HG03460 (cell line): Measurements from ENCODE around the gene RAB28.
"Not testable (repeated sequence)": the region's sequence is repeated elsewhere in the genome, so short reads cannot be mapped to it uniquely, and the experiment has no call there.

ENCODE experiments used
- ATAC-seq: cut with Tn5 transposase; IDR thresholded peaks from one replicate; pipeline ENCODE4 v1.9.1; 2021; ENCODE audit not compliant: unreplicated experiment

Gene RAB28

GRCh38 chr4:13452927-13453579 is 31.1 kb downstream of the RAB28 start:
- ATAC-seq, result no peak

DNA sequence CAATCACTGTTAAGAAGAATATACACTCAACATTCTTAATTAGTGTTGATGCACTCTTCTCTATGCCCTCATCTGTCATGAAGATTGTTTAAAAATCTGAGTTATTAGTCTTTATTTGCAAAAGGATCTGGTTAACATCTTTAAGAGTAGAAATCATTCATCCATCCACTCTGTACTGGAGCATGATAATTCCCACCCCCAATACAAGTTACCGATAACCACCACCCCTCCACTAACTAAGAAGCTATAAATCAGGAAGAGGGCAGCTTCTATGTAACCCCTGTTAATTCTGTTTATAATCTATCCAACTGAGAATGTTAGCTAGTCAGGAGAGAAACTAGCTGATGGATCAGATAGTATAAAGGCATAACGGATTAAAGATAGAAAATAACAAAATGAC is 34.5 kb downstream of the RAB28 start:
- no peak for ATAC-seq

DNA sequence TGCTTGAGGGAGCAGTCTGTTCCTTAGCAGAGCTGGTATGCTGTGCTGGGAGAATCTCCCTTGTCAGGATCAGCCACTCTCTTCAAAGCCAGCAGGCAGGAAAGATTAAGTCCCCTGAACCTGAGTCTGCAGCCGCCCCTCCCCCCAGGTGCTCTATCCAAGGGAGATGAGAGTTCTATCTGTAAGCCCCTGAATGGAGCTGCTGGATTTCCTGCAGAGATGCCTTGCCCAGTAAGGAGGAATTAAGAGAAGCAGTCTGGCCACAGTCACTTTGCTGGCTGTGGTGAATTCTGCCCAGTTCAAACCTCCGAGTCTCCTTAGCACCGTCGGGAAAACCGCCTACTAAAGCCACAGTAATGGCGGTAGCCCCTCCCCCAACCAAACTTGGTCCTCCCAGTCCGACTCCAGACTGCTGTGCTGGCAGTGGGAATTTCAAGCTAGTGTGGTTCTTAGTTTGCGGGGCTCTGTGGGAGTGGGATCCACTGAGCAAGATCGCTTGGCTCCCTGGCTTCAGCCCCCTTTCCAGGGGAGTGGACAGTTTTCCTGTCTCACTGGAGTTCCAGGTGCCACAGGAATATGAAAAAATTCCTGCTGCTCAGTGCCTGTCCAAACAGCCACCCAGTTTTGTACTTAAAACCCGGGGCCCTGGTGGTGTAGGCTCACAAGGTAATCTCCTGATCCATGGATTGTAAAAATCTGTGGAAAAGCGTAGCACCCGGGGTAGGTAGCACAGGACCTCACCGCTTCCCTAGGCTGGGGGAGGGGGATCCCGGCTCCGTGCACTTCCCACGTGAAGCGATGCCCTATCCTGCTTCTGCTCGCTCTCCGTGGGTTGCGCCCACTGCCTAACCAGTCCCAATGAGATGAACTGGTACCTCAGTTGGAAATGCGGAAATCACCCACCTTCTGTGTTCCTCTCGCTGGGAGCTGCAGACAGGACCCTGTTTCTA is 38.0 kb downstream of the RAB28 start:
- ATAC-seq, result no peak

GRCh38 chr4:13441506-13441905 is 42.6 kb downstream of the RAB28 start:
- no peak for ATAC-seq

DNA sequence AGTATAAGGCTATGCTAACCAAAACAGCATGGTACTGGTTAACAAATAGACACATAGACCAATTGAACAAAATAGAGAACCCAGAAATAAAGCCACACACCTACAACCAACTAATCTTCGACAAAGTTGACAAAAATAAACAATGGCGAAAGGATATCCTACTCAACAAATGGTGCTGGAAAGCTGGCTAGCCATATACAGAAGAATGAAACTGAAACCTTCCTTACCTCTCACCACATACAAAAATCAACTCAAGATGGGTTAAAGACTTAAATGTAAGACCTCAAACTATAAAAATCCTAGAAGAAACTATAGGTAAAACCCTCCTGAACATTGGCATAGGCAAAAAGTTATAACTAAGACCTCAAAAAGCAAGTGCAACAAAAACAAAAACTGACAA is 47.2 kb downstream of the RAB28 start:
- ATAC-seq, result no peak

DNA sequence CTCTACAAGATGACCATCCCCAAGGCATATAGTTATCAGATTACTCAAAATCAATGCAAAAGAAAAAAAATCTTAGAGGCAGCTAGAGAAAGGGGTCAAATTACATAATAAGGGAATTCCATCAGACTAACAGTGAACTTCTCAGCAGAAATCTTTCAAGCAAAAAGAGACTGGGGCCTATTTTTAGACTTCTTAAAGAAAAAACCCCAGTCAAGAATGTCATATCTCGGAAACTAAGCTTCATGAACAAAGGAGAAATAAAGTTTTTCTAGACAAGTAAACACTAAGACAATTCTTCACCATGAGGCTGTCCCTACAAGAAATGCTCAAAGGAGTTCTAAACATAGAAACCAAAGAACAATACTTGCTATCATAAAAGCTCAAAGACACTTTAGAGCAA is 51.7 kb downstream of the RAB28 start:
- no peak for ATAC-seq

DNA sequence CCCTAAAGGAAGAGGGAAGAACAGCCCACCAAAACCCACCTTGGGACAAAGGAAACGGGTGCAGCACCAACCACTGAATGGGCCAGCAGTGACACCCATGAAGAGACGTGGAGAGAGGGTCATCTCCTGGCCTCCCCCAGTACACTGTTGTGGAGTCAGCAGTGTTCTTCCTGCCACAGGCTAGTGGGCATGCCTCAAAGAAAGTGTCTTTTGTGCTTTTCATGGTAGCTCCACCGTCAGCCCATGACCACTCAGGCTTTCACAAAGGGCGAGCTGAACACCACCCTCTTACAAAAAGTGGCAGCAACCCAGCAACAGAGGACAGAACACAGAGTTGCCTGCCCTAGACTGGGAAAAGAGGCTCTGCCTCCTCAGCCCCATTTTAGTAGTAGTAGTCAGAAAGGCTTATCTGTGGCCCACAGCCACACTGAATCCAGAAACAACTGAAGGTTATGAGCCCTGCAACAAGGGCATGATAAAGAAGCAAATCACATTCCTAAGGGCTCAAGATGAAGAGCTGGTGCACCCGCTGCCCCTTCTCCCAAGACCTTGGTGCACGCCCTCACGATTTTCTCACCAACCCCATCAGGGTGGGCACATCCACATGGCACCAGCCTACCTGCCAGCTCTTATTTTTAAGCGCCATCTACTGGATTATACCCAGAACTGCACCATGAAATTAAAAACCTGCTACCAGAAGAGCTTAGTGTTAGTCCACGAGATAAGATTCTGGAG is 53.1 kb downstream of the RAB28 start:
- ATAC-seq, result no peak

GRCh38 chr4:13427599-13428325 is 56.4 kb downstream of the RAB28 start:
- ATAC-seq, result no peak

- ATAC-seq, result no peak
These were observed 68.9 kb downstream of the RAB28 start for GRCh38 chr4:13415068-13415785.

GRCh38 chr4:13413729-13414437 is 70.3 kb downstream of the RAB28 start:
- no peak for ATAC-seq

- no peak for ATAC-seq
These were observed 72.2 kb downstream of the RAB28 start for GRCh38 chr4:13411942-13412341.

GRCh38 chr4:13409324-13409723 is 74.8 kb downstream of the RAB28 start:
- ATAC-seq, result no peak

DNA sequence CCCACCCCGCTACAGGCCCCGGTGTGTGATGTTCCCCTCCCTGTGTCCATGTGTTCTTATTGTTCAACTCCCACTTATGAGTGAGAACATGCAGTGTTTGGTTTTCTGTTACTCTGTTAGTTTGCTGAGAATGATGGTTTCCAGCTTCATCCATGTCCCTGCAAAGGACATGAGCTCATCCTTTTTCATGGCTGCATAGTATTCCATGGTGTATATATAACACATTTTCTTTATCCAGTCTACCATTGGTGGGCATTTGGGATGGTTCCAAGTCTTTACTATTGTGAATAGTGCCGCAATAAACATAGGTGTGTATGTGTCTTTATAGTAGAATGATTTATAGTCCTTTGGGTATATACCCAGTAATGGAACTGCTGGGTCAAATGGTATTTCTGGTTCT is 78.0 kb downstream of the RAB28 start:
- not testable (repeated sequence) for ATAC-seq

DNA sequence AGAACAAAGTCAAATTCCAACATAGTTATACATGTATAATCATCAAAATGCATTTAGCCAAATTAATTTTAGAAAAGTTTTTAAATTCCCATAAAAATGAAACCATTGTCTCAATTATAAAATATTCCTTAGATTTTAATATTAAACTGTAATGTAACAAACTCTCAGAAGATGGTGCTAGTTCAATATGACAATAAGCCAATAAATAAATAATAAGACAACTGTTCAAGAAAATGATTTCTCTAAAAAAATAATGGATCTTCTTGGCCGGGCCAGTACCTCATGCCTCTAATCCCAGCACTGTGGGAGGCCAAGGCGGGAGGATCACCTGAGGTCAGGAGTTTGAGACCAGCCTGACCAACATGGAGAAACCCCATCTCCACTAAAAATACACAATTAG is 80.3 kb downstream of the RAB28 start:
- ATAC-seq, result no peak

DNA sequence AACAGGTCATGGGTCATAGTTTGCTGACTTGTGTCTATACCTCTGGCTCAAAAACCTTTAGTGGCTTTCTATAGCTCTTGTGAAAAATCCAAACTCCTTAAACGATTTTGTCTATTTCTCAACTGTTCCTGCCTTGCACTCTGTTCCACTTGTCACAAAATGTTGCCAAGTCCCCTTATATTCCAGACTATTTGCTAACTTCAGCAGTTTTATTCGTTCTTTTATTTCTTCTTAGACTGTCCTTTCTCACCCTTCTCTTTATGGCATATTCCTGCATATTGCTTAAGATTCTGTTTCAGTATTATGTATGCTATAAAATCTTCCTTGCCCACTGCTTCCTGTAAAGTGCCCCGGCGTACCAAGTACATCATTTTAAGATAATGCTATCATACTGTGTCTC is 80.8 kb downstream of the RAB28 start:
- ATAC-seq, result no peak

DNA sequence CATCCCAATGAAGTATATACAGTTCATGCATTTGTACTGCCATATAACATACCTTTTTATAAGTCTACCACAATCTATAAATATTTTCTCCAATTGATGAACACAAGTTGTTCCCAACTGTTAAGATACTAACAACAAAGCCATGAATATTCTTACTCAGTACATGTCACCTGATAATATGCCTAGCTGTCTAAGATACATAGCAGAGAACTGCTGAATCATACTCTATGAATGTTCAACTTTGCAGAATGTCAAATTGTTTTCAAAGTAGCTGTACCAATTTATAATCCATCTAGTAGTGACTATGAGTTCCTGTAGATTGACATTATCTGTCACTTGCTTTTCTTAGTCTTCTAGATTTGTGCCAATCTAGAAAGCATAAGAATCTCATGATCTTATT is 84.9 kb downstream of the RAB28 start:
- ATAC-seq, result no peak

DNA sequence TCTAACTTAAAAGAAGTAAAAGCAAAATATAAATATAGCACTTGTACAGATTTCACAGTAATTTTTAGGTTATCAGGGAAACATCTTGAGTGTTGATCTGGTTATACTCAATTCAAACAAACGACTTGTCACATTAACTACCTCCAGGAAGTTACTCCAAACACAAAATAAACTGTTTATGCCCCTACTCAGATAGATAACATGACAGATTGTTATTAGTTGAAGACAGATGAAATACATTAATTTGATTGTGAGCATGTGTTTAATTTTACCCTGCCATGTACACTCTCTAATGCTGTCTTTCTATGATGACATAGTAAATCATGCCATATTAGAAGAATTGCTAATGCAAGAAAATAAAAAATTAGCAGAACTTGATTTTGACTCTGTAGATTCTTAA is 88.0 kb downstream of the RAB28 start:
- ATAC-seq, result no peak

DNA sequence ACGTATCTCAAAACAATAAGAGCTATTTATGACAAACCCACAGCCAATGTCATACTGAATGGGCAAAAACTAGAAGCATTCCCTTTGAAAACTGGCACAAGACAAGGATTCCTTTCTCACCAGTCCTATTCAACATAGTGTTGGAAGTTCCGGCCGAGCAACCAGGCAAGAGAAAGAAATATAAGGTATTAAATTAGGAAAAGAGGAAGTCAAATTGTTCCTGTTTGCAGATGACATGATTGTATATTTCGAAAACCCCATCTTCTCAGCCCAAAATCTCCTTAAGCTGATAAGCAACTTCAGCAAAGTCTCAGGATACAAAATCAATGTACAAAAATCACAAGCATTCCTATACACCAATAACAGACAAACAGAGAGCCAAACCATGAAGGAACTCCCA is 94.2 kb downstream of the RAB28 start:
- not testable (repeated sequence) for ATAC-seq

DNA sequence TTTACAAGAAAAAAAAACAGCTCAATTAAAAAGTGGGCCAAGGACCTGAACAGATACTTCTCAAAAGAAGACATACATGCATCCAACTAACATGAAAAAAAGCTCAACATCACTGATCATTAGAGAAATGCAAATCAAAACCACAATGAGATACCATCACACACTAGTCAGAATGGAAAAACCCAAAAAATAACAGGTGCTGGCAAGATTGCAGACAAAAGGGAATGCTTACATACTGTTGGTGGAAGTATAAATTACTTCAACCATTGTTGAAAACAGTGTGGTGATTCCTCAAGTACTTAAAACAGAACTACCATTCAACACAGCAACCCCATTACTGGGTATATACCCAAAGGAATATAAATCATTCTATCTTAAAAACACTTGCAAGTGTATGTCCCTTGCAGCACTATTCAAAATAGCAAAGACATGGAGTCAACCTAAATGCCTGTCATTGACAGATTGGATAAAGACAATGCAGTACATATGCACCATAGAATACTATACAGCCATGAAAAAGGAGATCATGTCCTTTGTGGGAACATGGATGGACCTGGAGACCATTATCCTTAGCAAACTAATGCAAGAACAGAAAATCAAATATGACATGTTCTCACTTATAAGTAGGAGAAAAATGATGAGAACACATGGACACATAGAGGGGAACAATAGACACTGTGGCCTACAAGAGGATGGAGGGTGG is 97.6 kb downstream of the RAB28 start:
- peak; percentile 67 for ATAC-seq
